Measurements from ENCODE around the gene MUC2. TPM values are rescaled to one million over a fixed set of nuclear protein-coding genes. Genes with fewer than 3 reads are reported as not detected.

MUC2 gene
- total and polyA plus RNA-seq, 2 of the 13 experiments (the other 11 are each of a cell fraction or from before 2014, with no cell fraction given): not detected

DNA sequence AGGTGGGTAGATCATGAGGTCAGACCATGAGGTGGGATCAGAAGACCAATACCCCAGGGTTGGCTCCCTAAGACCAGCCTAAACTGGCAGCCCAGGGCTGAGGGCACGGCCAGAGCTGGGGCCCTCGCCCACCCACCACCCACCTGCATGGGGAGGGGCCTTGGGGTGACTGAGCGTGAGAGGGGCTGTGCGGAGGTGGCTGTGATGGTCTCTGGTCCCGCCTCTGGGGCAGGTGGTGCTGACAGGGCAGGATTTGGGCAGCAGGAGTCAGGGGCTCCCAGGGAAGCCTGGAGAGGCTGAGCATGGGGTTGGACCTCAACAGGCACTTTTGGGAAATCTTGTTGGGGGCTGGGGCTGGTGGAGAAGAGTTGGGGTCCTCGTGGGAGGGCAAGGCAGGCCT lies 43.3 kb downstream of the MUC2 start:
- TF ChIP-seq CEBPG (CRISPR knock-in tag; IDR thresholded peaks at IDR 0.05): no peak
- no peak for DNase-seq (ENCODE audit: low spot score)
- no peak overlapping the region for H3K4me3 ChIP-seq (replicated peaks in 1 of 3; ENCODE audit: insufficient read depth in 1 of 3, low read depth in 2 of 3, low read length in 3 of 3)
- no peak overlapping the region for H2AFZ ChIP-seq (ENCODE audit: low read length)
- H4K20me1 ChIP-seq (ENCODE audit: insufficient read depth, low read length): no peaks in the 10 kb centered on the region
- ChIA-PET POLR2A (no interaction called here), CTCF (ENCODE audit: low intra/inter-chr PET ratio, low total read pairs) (no interaction called here)
- H3K79me2 ChIP-seq (ENCODE audit: insufficient read depth, low read length): no peaks in the 10 kb centered on the region
- FAIRE-seq: no peak
- H3K4me2 ChIP-seq (ENCODE audit: low read depth, low read length): no peak overlapping the region
- H3K27ac ChIP-seq (ENCODE audit: extremely low read length, insufficient read depth, low read length): no peak overlapping the region
- no peak for ATAC-seq
- in situ Hi-C loops (cut with HindIII; ENCODE audit: extremely low pct_ligation_motif_present, low pct_unique_long_range_greater_than_20kb): no loop called here
- no peaks in the 10 kb centered on the region for H3K9me3 ChIP-seq (ENCODE audit: low read length)
- intact Hi-C loops (cut with micrococcal nuclease; ENCODE audit: unreplicated experiment): no loop called here
- peaks cover 10 to 52% of the 10 kb centered on the region in 2 experiments; a peak in 4 of 5 replicates for H3K27me3 ChIP-seq (ENCODE audit: control insufficient read depth in 1 of 2, insufficient read depth in 2 of 2, low read length in 2 of 2)
- H3K36me3 ChIP-seq (replicated peaks in 1 of 2; ENCODE audit: control insufficient read depth in 1 of 2, insufficient read depth in 2 of 2, low read length in 2 of 2): no peaks in the 10 kb centered on the region
- H3K9ac ChIP-seq (ENCODE audit: insufficient read depth, low read depth, low read length): no peak overlapping the region
- WGBS (ENCODE audit: low lambda C conversion rate): 0% methylated on average over 4 of the region's 6 CpGs
- H3K4me1 ChIP-seq (ENCODE audit: insufficient read depth, low read length): no peaks in the 10 kb centered on the region
- BruUV-seq (replicated peaks): no TSS peak

DNA sequence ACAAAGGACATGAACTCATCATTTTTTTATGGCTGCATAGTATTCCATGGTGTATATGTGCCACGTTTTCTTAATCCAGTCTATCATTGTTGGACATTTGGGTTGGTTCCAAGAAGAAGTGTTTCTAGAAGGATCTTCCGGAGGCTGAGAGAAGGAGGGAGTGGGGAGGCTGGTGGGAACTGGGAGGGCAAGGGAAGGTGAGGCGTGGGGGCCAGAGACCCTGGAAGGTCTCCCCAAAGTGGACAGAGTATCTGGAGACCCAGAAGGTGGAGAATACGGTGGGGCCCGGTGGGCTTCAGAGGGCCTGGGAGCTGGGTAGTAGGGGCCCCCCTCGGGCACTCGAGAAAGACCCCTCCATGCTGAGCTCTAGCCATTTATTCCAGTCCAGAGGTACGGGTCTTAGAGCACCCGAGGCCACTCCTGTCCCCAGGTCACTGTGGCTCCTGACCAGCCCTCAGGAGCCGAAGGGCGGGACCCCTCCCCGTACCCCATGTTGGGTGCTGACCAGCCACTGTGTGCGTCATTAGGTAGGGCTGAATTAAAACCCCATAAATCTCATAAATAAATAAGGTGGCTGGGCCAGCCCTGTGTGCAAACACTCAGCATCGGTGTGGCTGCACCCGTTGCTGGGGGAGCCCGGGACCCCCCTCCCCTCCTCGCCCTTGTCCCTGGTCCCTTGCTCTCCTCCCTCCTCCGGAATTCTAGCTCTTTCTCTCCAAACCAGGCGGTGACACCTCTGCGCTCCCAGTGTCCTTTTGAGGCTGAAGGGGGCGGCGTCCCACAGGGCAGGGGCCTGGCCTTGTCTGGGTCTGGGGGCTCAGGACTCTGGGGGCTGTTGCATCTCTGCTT lies 44.3 kb downstream of the MUC2 start:
- Histone ChIP-seq H3K9ac (ENCODE audit: insufficient read depth, low read depth, low read length) (no peak overlapping the region), H3K4me1 (ENCODE audit: insufficient read depth, low read length) (no peaks in the 10 kb centered on the region), H3K27me3 (ENCODE audit: control insufficient read depth in 1 of 2, insufficient read depth in 2 of 2, low read length in 2 of 2) (peaks cover 10 to 57% of the 10 kb centered on the region in 2 experiments; a peak in 4 of 5 replicates), H2AFZ (ENCODE audit: low read length) (no peak overlapping the region), H4K20me1 (ENCODE audit: insufficient read depth, low read length) (no peaks in the 10 kb centered on the region; the same call in 1 of the 2 replicates), H3K4me3 (replicated peaks in 1 of 3; ENCODE audit: insufficient read depth in 1 of 3, low read depth in 2 of 3, low read length in 3 of 3) (no peak overlapping the region), H3K4me2 (ENCODE audit: low read depth, low read length) (no peak overlapping the region), H3K36me3 (replicated peaks in 1 of 2; ENCODE audit: control insufficient read depth in 1 of 2, insufficient read depth in 2 of 2, low read length in 2 of 2) (no peaks in the 10 kb centered on the region), H3K79me2 (ENCODE audit: insufficient read depth, low read length) (no peaks in the 10 kb centered on the region), H3K9me3 (ENCODE audit: low read length) (no peaks in the 10 kb centered on the region), H3K27ac (ENCODE audit: extremely low read length, insufficient read depth, low read length) (no peak overlapping the region)
- no peak for FAIRE-seq
- no peak for TF ChIP-seq REL (CRISPR knock-in tag; conservative IDR thresholded peaks at IDR 0.05)
- no peak for TF ChIP-seq ZBTB43 (CRISPR knock-in tag; conservative IDR thresholded peaks at IDR 0.05)
- no peak for DNase-seq (ENCODE audit: low spot score)
- WGBS (ENCODE audit: low lambda C conversion rate): 13% methylated on average over 14 of the region's 22 CpGs
- BruUV-seq (replicated peaks): no TSS peak
- CTCF ChIA-PET (ENCODE audit: low intra/inter-chr PET ratio, low total read pairs): no interaction called here
- ATAC-seq: no peak
- intact Hi-C loops (cut with micrococcal nuclease; ENCODE audit: unreplicated experiment) (no loop called here), in situ Hi-C loops (cut with HindIII; ENCODE audit: extremely low pct_ligation_motif_present, low pct_unique_long_range_greater_than_20kb) (no loop called here)
- POLR2A ChIA-PET: no interaction called here

All from HepG2 (cell line).